Choroid plexus epithelial cell (primary cell): ENCODE data around the gene RPS21.

Experiments used
- DNase-seq: peaks from one replicate; pipeline ENCODE4 v3.0.0-alpha.2; 2010; ENCODE audit warnings: low read depth
- H3K4me3 ChIP-seq: 2 replicates; pipeline ENCODE4 v1.5.1; 2011; ENCODE audit warnings: low read depth, mild to moderate bottlenecking, control low read depth, low read length, moderate library complexity
- CTCF ChIP-seq: conservative IDR thresholded peaks from 2 replicates; pipeline ENCODE4 v1.5.1; 2011; ENCODE audit warnings: low read depth, mild to moderate bottlenecking, control low read depth, inconsistent platforms, low read length, moderate library complexity

RPS21 gene

GRCh38 chr20:62374331-62375152 lies 12.4 kb upstream of the RPS21 start:
- DNase-seq, result no peak
- no peak overlapping the region for H3K4me3 ChIP-seq
- TF ChIP-seq CTCF, result no peak

- H3K4me3 ChIP-seq, result no peak overlapping the region
These were observed 10.5 kb upstream of the RPS21 start for GRCh38 chr20:62376112-62377063.

GRCh38 chr20:62377064-62377461 lies 9.8 kb upstream of the RPS21 start:
- H3K4me3 ChIP-seq, result no peak overlapping the region
- no peak for DNase-seq
- TF ChIP-seq CTCF, result no peak

More at GRCh38 chr20:62376112-62377063, 10.5 kb upstream of the RPS21 start:
- DNase-seq, result peak; percentile 61
- TF ChIP-seq CTCF, result peak; percentile 58

GRCh38 chr20:62377615-62378178 lies 9.2 kb upstream of the RPS21 start:
- H3K4me3 ChIP-seq, result no peak overlapping the region
- TF ChIP-seq CTCF, result no peak
- DNase-seq, result no peak

GRCh38 chr20:62378215-62378614 lies 8.7 kb upstream of the RPS21 start:
- H3K4me3 ChIP-seq, result no peak overlapping the region
- DNase-seq, result no peak
- no peak for TF ChIP-seq CTCF

GRCh38 chr20:62381202-62381797 lies 5.6 kb upstream of the RPS21 start:
- TF ChIP-seq CTCF, result no peak
- no peak overlapping the region for H3K4me3 ChIP-seq
- DNase-seq, result no peak
